Heart left ventricle (tissue), 16 donors: Measurements from ENCODE around the gene KCNMA1. TPM values are rescaled to one million over a fixed set of nuclear protein-coding genes. Genes with fewer than 3 reads are reported as not detected.

Experiments used
- ATAC-seq, 4 donors: fragments of 200-7000 bp; cut with Tn5 transposase; one replicate each; pipeline ENCODE4 v1.9.1; 2020 to 2022; ENCODE audit warnings: moderate library complexity in 4 of 4, mild to moderate bottlenecking in 3 of 4, moderate number of reproducible peaks in 1 of 4
- DNase-seq, 5 donors: peaks; one replicate each; pipeline ENCODE4 v3.0.0-alpha.2; 2020
- H3K27ac ChIP-seq, 12 donors: fragments of 200-600 bp; sonication (generic) in 4 of 12; one replicate each; pipeline versions ENCODE4 v1.5.0 to v1.8.0; 2016 to 2022; ENCODE audit warnings: mild to moderate bottlenecking in 2 of 12
- H3K27me3 ChIP-seq, 9 donors: fragments of 200-600 bp; sonication (generic) in 2 of 9; one replicate each; pipeline versions ENCODE4 v1.5.1 to v1.8.0; 2016 to 2022; ENCODE audit warnings: mild to moderate bottlenecking in 3 of 9
- H3K36me3 ChIP-seq, 9 donors: fragments of 200-600 bp; sonication (generic) in 2 of 9; one replicate each; pipeline versions ENCODE4 v1.5.0 to v1.8.0; 2018 to 2022; ENCODE audit warnings: mild to moderate bottlenecking in 2 of 9
- H3K4me1 ChIP-seq, 12 donors: fragments of 200-600 bp; sonication (generic) in 4 of 12; one replicate each; pipeline versions ENCODE4 v1.5.0 to v1.8.0; 2016 to 2022; ENCODE audit warnings: mild to moderate bottlenecking in 3 of 12
- H3K4me3 ChIP-seq, 12 donors: fragments of 200-600 bp; sonication (generic) in 4 of 12; one replicate each; pipeline versions ENCODE4 v1.5.0 to v1.8.0; 2017 to 2022; ENCODE audit warnings: mild to moderate bottlenecking in 9 of 12, moderate library complexity in 4 of 12
- H3K9me3 ChIP-seq, 12 donors: fragments of 200-600 bp; sonication (generic) in 4 of 12; one replicate each; pipeline versions ENCODE4 v1.5.0 to v1.8.0; 2016 to 2022; ENCODE audit warnings: mild to moderate bottlenecking in 1 of 12
- POLR2A ChIP-seq, 2 donors: fragments of 450-650 bp; IDR thresholded peaks; one replicate each; pipeline ENCODE4 v1.6.1; 2017; ENCODE audit warnings: antibody characterized with exemption in 2 of 2, mild to moderate bottlenecking in 2 of 2, moderate library complexity in 2 of 2
- WGBS, 4 donors: extraction: QIAGEN DNeasy Blood & Tissue Kit in 2 of 4; methylation state at CpG; one replicate each; pipeline versions ENCODE4 v1.1.5 to v1.1.7; 2013 to 2018; 5-methylcytosine and 5-hydroxymethylcytosine counted together
- intact Hi-C, 10 donors: fragments of 100-400 bp; cut with DNase I; formaldehyde crosslinking; loops; one replicate each; pipeline versions ENCODE4 v1.11.1 to v1.14.2; 2022
- polyA plus RNA-seq, 2 donors: library from polyadenylated mRNA; stranded (reverse); fragments of 200-250 nt; gene quantifications; one replicate each; pipeline ENCODE4 v1.2.3, GENCODE V29; 2013
- total RNA-seq, 9 donors: library from RNA; depleted of rRNA in 2 of 9; stranded (reverse); fragments of >200 nt in 2 of 9; fragmentation: NEBNext Ultra II Directional in 3 of 9; extraction: Animal tissue kit (Norgen Biotek cat#: 25700) in 3 of 9; gene quantifications; one replicate each; pipeline versions ENCODE4 v1.1.0 to v1.2.4, GENCODE V29; 2016 to 2023
- TF ChIP-seq, protein P1 (sequence below), 12 donors: fragments of 200-600 bp; sonication (generic) in 4 of 12; IDR thresholded peaks; one replicate each; pipeline versions ENCODE4 v1.5.0 to v1.8.0; 2018 to 2022; ENCODE audit warnings: antibody characterized with exemption in 12 of 12, mild to moderate bottlenecking in 5 of 12
- donor health status: ischemic (EF 13 %, LVEDD 7.1; RV severe dilation, severe dysfunction).
- donor health status: healthy with polysubstance abuse.
- donor health status: DM: no; HTN: yes; CAD: no.
- donor health status: DM: no; HTN: no; CAD: no.
- donor health status: ischemic (EF 25% LVEDD 6.9; RV normal size, moderate dysfunction).
- donor health status: ischemic (EF 25% LVEDD 5.7; RV mildly dilated, moderate dysfunction).
- donor health status: healthy.
- donor health status: DM: yes; HTN: yes; CAD: no.
- donor health status: ischemic (EF 35%, LVEDD 5.7; RV mildly dilated, moderate dysfunction).
- donor health status: nonischemic (EF 11% LVEDD 7.7; RV severe dilation, severe dysfunction).
- donor health status: DM: yes; HTN: yes; CAD: no.
- donor health status: PGD.
- donor health status: ischemic (EF 29% LVEDD 5.4; RV normal size, mild dysfunction).
- donor health status: nonischemic (EF 23%, LVEDD 6.1; RV moderate dilation, normal function).

The KCNMA1 gene
- total and polyA plus RNA-seq, 11 donors: 0.39 to 8.7 (median 1.7) TPM

DNA sequence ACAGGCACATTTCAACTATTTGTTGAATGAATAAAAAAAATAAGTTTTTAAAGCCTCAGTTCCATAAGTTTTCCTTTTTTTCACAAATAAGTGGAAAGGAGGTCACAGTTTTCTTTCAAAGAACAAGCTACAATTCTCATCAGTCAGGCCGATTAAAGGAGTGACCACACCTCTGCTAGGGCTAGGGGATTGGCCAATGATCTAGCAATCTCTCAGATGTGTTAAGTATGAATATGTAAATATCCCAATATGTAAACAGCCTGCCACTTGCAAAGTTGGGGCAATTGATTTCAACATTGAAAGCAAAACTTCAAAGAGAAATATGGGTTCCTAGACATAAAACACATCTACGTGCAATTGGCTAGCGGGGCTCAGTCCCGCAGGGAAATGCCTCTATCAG is 614.9 kb downstream of the KCNMA1 start:
- Histone ChIP-seq H3K9me3 (no peaks in the 10 kb centered on the region), H3K4me1 (no peaks in the 10 kb centered on the region), H3K27me3 (no peaks in the 10 kb centered on the region), H3K36me3 (no peaks in the 10 kb centered on the region), H3K4me3 (no peak overlapping the region), H3K27ac (no peak overlapping the region)
- ATAC-seq (no peak), DNase-seq (no peak)
- TF ChIP-seq, protein P1, sequence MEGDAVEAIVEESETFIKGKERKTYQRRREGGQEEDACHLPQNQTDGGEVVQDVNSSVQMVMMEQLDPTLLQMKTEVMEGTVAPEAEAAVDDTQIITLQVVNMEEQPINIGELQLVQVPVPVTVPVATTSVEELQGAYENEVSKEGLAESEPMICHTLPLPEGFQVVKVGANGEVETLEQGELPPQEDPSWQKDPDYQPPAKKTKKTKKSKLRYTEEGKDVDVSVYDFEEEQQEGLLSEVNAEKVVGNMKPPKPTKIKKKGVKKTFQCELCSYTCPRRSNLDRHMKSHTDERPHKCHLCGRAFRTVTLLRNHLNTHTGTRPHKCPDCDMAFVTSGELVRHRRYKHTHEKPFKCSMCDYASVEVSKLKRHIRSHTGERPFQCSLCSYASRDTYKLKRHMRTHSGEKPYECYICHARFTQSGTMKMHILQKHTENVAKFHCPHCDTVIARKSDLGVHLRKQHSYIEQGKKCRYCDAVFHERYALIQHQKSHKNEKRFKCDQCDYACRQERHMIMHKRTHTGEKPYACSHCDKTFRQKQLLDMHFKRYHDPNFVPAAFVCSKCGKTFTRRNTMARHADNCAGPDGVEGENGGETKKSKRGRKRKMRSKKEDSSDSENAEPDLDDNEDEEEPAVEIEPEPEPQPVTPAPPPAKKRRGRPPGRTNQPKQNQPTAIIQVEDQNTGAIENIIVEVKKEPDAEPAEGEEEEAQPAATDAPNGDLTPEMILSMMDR (IDR thresholded peaks at IDR 0.05): no peak
- TF ChIP-seq POLR2A (IDR thresholded peaks at IDR 0.05): no peak
- WGBS, 4 donors: 50 to 83% (median 78%) methylated on average over 4 of the region's 4 CpGs
- intact Hi-C loops: no loop called here

- no peak overlapping the region for H3K4me3 ChIP-seq
- 61 to 74% (median 63%) methylated on average over 4 of the region's 4 CpGs for WGBS, 4 donors
- H3K9me3 ChIP-seq: no peaks in the 10 kb centered on the region
- no peaks in the 10 kb centered on the region for H3K36me3 ChIP-seq
- H3K27me3 ChIP-seq: no peaks in the 10 kb centered on the region
- no peak overlapping the region for H3K27ac ChIP-seq
- H3K4me1 ChIP-seq: no peaks in the 10 kb centered on the region
- TF ChIP-seq, protein P1 (IDR thresholded peaks at IDR 0.05): no peak
- no peak for TF ChIP-seq POLR2A (IDR thresholded peaks at IDR 0.05)
- DNase-seq (no peak), ATAC-seq (no peak)
- intact Hi-C loops: no loop called here
Measured at GRCh38 chr10:77021966-77022490, 615.6 kb downstream of the KCNMA1 start.

DNA sequence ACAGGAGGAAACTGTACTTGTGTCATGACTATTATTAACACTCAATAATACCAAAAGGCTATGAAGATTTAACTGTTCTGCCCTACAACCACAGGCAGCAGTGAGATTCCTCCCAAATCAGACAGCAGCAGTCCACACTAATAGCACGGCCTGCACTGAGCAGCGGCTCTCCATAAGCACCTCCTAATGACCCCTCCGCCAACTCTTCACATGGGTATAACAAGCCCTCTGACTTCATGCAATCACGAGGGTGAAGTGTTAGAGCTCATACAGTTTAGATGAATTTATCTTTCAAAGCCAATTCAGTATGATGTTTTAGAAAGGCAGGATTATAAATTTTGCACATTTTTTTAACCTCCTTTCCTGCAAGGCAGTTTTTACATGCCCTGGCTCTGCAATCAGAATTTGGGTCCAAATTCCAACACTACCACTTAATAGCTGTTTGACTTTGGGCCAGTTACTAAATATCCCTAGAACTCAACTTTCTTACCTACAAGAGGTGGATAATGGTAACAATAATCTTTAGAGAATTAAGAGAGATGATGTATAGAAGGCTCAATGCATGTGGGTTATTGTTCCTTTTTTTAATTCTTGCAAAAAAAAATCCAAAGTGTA is 617.1 kb downstream of the KCNMA1 start:
- intact Hi-C loops: no loop called here

GRCh38 chr10:77016855-77017254 is 620.8 kb downstream of the KCNMA1 start:
- intact Hi-C loops: no loop called here
- 73 to 88% (median 86%) methylated on average over 4 of the region's 4 CpGs for WGBS, 4 donors
- no peak for DNase-seq
- H3K9me3 ChIP-seq: no peaks in the 10 kb centered on the region
- H3K4me1 ChIP-seq: peaks cover 0 to 15% (median 12%) of the 10 kb centered on the region in 12 donors
- H3K4me3 ChIP-seq: no peak overlapping the region
- TF ChIP-seq, protein P1 (IDR thresholded peaks at IDR 0.05): no peak
- no peak for TF ChIP-seq POLR2A (IDR thresholded peaks at IDR 0.05)
- H3K27me3 ChIP-seq: no peaks in the 10 kb centered on the region
- no peak for ATAC-seq
- H3K36me3 ChIP-seq: no peaks in the 10 kb centered on the region
- no peak overlapping the region for H3K27ac ChIP-seq

More for the DNA sequence above, 617.1 kb downstream of the KCNMA1 start:
- no peak for TF ChIP-seq POLR2A (IDR thresholded peaks at IDR 0.05)
- TF ChIP-seq, protein P1 (IDR thresholded peaks at IDR 0.05): no peak
- H3K27me3 ChIP-seq: no peaks in the 10 kb centered on the region
- ATAC-seq (no peak), DNase-seq (no peak)
- no peaks in the 10 kb centered on the region for H3K4me1 ChIP-seq
- no peak overlapping the region for H3K27ac ChIP-seq
- 70 to 77% (median 76%) methylated on average over 4 of the region's 4 CpGs for WGBS, 4 donors
- no peaks in the 10 kb centered on the region for H3K36me3 ChIP-seq
- H3K4me3 ChIP-seq: no peak overlapping the region
- no peaks in the 10 kb centered on the region for H3K9me3 ChIP-seq
